ENCODE measurements around the gene PPP1R12C. TPM values are rescaled to one million over a fixed set of nuclear protein-coding genes. Genes with fewer than 3 reads are reported as not detected.

Gene PPP1R12C
- total RNA-seq, 1 experiment from 2014 or later, result 79.9 TPM

DNA sequence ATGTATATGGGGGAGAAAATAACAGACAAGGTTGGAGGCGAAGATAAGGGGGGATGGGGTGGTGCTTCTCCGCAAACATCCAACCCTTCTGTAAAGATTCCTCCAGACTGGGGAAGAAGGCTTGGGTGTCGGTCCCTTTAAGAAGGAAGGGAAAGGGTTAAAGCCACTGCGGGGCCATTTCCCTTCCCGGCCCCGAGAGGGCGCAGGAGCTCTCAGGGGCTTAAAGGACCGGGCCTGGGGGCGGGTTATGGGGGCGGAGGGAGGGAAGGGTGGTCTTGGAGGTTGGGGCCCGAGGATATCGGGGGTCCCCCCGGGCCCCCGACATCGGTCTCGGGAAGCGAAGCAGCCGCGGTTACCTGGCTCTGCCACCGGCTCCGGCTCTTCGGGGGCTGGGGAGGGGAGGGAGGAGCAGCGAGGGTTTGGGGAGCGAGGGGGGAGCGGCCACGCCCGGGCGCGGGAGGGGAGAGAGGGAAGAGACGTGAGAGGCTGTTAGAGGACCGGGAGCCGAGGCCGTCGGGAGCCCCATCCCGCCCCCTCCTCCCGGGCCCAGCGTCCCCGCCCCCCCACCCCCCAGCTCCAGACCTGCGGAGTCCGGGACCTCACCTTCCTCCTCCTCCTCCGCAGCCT is 28.8 kb upstream of the PPP1R12C start:
- H3K56ac ChIP-seq (ENCODE audit: insufficient read length, low read depth, low read length), result no peak overlapping the region
- no peaks in the 10 kb centered on the region; a peak in 1 of 5 replicates for H3K9me3 Mint-ChIP-seq
- no peak overlapping the region for H2BK120ac ChIP-seq (ENCODE audit: low read depth, low read length, poor library complexity, severe bottlenecking)
- no peak overlapping the region for H3K27ac Mint-ChIP-seq
- peaks cover 7% of the 10 kb centered on the region for H3K27me3 Mint-ChIP-seq (ENCODE audit: low read depth)
- H4K91ac ChIP-seq (ENCODE audit: insufficient read length, low read depth, low read length), result no peak overlapping the region
- H3K4me1 ChIP-seq (ENCODE audit: insufficient read depth, low read length), result peaks cover 11% of the 10 kb centered on the region; the same call in 1 of the 2 replicates
- DNase-seq, result peak; percentile 72
- no peak overlapping the region for H4K8ac ChIP-seq (replicated peaks; ENCODE audit: insufficient read length, low read depth, low read length)
- TF ChIP-seq, protein P1, sequence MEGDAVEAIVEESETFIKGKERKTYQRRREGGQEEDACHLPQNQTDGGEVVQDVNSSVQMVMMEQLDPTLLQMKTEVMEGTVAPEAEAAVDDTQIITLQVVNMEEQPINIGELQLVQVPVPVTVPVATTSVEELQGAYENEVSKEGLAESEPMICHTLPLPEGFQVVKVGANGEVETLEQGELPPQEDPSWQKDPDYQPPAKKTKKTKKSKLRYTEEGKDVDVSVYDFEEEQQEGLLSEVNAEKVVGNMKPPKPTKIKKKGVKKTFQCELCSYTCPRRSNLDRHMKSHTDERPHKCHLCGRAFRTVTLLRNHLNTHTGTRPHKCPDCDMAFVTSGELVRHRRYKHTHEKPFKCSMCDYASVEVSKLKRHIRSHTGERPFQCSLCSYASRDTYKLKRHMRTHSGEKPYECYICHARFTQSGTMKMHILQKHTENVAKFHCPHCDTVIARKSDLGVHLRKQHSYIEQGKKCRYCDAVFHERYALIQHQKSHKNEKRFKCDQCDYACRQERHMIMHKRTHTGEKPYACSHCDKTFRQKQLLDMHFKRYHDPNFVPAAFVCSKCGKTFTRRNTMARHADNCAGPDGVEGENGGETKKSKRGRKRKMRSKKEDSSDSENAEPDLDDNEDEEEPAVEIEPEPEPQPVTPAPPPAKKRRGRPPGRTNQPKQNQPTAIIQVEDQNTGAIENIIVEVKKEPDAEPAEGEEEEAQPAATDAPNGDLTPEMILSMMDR (conservative IDR thresholded peaks at IDR 0.05), result peak; percentile 78
- H4K5ac ChIP-seq (ENCODE audit: insufficient read length, low read depth, low read length), result no peak overlapping the region
- H3K14ac ChIP-seq (ENCODE audit: insufficient read depth, low read length), result no peak overlapping the region
- H3K4ac ChIP-seq (ENCODE audit: low read depth, low read length), result no peak overlapping the region
- no peak overlapping the region for H2BK20ac ChIP-seq (ENCODE audit: low read depth, low read length, poor library complexity, severe bottlenecking)
- peak overlapping the region; percentile 58 to 80 for H3K4me3 Mint-ChIP-seq
- no peak overlapping the region for H3K18ac ChIP-seq (ENCODE audit: insufficient read length, low read depth, low read length)
- no peak overlapping the region for H2AFZ ChIP-seq (ENCODE audit: low read length)
- H3K79me2 ChIP-seq (ENCODE audit: insufficient read depth, low read length), result no peaks in the 10 kb centered on the region
- no peak overlapping the region for H3K23ac ChIP-seq (ENCODE audit: insufficient read length, low read depth, low read length)
- no peak overlapping the region for H3T11ph ChIP-seq (ENCODE audit: low read length)
- no peak overlapping the region for H3K9ac ChIP-seq (ENCODE audit: extremely low read depth, insufficient read length, low read length)
- peak overlapping the region; percentile 52 for H3K4me2 ChIP-seq (ENCODE audit: insufficient read depth, insufficient read length, low read length)
- H2BK15ac ChIP-seq (ENCODE audit: low read depth, low read length), result no peak overlapping the region
- no peak overlapping the region for H2AK5ac ChIP-seq (ENCODE audit: insufficient read length, low read length)
- no CpG with 5 or more reads among the region's 41 CpGs for WGBS (ENCODE audit: extremely low coverage, insufficient read length, low lambda C conversion rate)
- H3K36me3 Mint-ChIP-seq (ENCODE audit: insufficient read depth in 1 of 3, low read depth in 3 of 3), result peaks cover 8 to 28% (median 22%) of the 10 kb centered on the region in 3 experiments
- no peaks in the 10 kb centered on the region for H3K9me3 ChIP-seq (ENCODE audit: control insufficient read depth, low read depth, low read length)
- no peaks in the 10 kb centered on the region for H3K23me2 ChIP-seq (ENCODE audit: insufficient read length, low read depth, low read length, poor library complexity, severe bottlenecking)
- H3K79me1 ChIP-seq (ENCODE audit: insufficient read depth, low read depth, low read length, poor library complexity, severe bottlenecking), result peaks cover 3% of the 10 kb centered on the region
- no peak overlapping the region for H3K27ac ChIP-seq (ENCODE audit: insufficient read length, low read depth, low read length)
- H2BK12ac ChIP-seq (ENCODE audit: insufficient read length, low read depth, low read length), result no peak overlapping the region
- H3K27me3 ChIP-seq (ENCODE audit: insufficient read depth, low read length), result no peaks in the 10 kb centered on the region
- H3K4me1 Mint-ChIP-seq, result peaks cover 29 to 40% of the 10 kb centered on the region in 2 experiments
- no peak overlapping the region for H2BK5ac ChIP-seq (ENCODE audit: insufficient read length, low read length)
- no peaks in the 10 kb centered on the region for H4K20me1 ChIP-seq (ENCODE audit: control insufficient read depth, insufficient read depth, insufficient read length)

All from H9 (cell line).